ENCODE measurements around the gene CHL1. TPM values are rescaled to one million over a fixed set of nuclear protein-coding genes. Genes with fewer than 3 reads are reported as not detected.

The CHL1 gene
- polyA plus RNA-seq, 1 donor, result 14.9 TPM

DNA sequence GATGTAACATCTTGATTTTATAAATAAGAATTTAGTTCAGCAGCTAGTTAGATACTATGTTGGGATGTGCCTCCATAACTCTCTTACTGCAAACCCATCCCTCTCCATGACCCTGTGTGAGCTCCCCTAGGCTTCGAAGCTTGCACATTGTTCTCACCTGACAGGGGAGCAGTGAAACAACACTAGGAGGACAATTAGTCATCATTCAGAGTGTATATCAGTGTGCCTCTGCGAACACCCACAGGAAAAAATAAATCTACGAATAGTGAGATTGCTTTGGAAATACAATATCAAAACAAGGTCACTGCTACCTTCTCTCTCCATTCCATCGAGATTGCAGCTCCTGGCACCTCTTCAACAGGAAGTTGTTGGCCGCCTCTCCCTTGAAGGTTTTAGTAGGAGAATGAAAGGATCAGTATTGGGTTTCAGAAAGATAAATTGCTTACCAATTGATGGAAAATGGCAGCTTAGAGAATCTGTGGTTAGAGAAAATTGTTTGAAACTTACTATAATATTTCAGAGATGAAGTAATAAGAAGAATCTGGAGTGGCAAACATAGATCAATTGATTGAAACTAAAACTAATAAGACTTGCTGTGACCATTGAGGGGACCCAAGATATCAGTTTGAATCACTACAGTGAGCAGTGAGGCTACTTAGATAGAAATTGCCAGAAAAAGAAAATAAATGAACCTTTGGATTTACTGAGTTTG lies 103.2 kb downstream of the CHL1 start:
- Histone ChIP-seq H3K27ac (ENCODE audit: low read length) (no peak overlapping the region), H3K9me3 (ENCODE audit: control insufficient read depth, low read depth, low read length) (no peaks in the 10 kb centered on the region), H3K36me3 (ENCODE audit: control insufficient read depth, insufficient read depth, low read length) (no peaks in the 10 kb centered on the region), H3K4me1 (ENCODE audit: control insufficient read depth, insufficient read depth, low read length) (no peaks in the 10 kb centered on the region), H3K27me3 (ENCODE audit: control insufficient read depth, insufficient read depth, low read length) (no peaks in the 10 kb centered on the region), H3K4me3 (ENCODE audit: low read length) (no peak overlapping the region)
- DNase-seq, result no peak
- no CpG with 5 or more reads among the region's 5 CpGs for WGBS (ENCODE audit: insufficient coverage, low lambda C conversion rate)

DNA sequence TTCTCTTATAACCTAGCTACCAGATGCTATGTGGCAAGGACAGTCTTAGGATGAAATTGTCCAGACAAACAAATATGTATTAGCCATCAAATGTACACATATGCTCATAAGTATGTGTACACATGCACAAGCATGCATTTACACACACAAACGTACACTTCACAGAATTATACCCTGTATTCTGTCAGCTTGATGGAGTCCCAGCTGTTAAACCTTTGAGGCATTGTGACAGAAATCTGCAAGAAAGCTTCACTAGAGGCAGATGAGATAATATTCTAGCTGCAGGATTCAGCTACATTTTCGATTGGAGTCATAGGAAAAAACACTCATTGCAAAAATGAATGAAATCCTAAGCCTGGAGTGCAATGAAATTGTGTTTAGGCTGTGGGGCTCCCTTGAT lies 110.6 kb downstream of the CHL1 start:
- WGBS (ENCODE audit: insufficient coverage, low lambda C conversion rate), result no CpG with 5 or more reads among the region's 2 CpGs
- Histone ChIP-seq H3K9me3 (ENCODE audit: control insufficient read depth, low read depth, low read length) (peaks cover 3% of the 10 kb centered on the region), H3K4me3 (ENCODE audit: low read length) (no peak overlapping the region), H3K27me3 (ENCODE audit: control insufficient read depth, insufficient read depth, low read length) (peaks cover 3% of the 10 kb centered on the region), H3K27ac (ENCODE audit: low read length) (no peak overlapping the region), H3K4me1 (ENCODE audit: control insufficient read depth, insufficient read depth, low read length) (no peaks in the 10 kb centered on the region), H3K36me3 (ENCODE audit: control insufficient read depth, insufficient read depth, low read length) (no peaks in the 10 kb centered on the region)
- no peak for DNase-seq

DNA sequence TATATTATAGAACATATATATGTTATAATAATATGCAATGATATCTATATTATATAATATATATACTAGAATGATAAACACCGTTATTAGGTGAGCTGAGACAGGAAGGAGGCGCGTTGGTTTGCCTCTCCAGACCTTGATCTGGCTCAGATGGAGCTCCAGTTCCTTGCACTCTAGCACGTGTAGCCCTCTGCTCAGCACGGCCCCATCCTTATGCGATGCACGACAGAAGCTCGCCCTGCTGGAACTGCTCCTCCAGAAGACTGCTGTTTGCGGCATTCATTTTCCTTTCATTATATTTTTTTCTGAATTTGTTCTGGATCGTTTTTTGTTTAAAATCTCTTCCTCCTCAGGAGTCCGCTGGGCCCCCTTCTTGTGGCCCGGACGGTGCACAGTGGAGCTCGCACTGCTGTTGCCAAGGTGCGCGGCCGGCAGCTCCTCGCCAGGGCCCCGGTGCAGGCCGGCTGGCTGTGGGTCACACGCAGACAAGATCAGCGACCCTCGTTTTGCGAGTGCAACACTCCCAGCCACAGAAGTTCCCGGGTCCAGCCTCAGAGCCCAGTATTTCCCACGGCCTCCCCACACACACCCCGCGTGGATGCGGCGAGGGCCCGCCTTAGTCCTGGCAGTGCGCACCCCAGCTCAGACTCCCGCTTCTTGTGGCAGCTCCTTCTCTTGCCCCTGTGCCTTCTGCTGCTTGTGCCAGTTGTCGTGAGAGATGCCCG lies 112.2 kb downstream of the CHL1 start:
- no peaks in the 10 kb centered on the region for H3K4me1 ChIP-seq (ENCODE audit: control insufficient read depth, insufficient read depth, low read length)
- no peaks in the 10 kb centered on the region for H3K36me3 ChIP-seq (ENCODE audit: control insufficient read depth, insufficient read depth, low read length)
- H3K4me3 ChIP-seq (ENCODE audit: low read length), result no peak overlapping the region
- DNase-seq, result no peak
- peaks cover 3% of the 10 kb centered on the region for H3K9me3 ChIP-seq (ENCODE audit: control insufficient read depth, low read depth, low read length)
- WGBS (ENCODE audit: insufficient coverage, low lambda C conversion rate), result 42% methylated on average over 3 of the region's 35 CpGs
- peaks cover 3% of the 10 kb centered on the region for H3K27me3 ChIP-seq (ENCODE audit: control insufficient read depth, insufficient read depth, low read length)
- H3K27ac ChIP-seq (ENCODE audit: low read length), result no peak overlapping the region

DNA sequence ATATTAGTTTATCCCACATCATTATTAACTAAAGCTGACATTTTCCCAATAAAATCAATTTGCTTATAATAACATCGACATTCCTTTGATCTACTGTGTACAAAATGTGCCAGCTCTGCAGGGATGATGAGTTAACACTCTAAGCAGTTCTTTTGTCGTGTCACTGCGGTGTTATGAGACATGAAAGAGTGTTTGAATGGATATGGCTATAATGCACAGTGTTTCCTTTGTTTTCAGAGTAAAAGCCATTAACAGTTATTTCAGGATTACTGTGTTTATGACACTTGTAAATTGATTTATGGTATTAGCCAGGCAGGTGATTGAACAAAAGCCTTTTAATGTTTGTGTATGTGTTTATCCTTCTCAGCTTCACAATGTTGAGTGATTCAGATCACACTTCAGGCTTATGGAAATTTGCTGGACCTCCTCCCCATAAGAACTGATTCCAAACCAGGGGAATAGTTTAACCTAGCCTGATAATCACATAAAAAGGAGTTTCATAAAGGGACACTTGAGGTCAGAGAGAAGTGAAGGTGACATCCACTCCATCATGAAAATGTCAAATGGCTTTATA lies 115.7 kb downstream of the CHL1 start:
- no peak overlapping the region for H3K4me3 ChIP-seq (ENCODE audit: low read length)

DNA sequence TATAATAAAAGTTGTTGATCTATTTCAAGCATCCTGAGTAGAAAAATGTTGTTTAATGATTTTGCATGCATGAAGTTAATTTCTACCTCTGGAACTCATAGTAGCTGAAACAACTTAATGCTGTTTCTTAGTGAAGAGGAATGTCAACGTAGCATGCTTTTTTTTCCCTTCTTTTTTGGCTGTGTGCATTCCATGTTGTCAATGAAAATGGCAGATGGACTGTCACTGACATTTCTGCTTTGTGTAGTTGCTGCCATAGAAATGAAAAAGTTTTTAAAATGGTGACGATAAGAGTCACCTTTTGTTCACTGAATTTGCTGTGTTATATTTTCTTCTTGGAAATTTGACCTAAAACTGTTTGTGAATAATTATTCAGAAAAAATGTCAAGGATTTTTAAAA lies 116.3 kb downstream of the CHL1 start:
- Histone ChIP-seq H3K27me3 (ENCODE audit: control insufficient read depth, insufficient read depth, low read length) (peaks cover 3% of the 10 kb centered on the region), H3K36me3 (ENCODE audit: control insufficient read depth, insufficient read depth, low read length) (no peaks in the 10 kb centered on the region), H3K27ac (ENCODE audit: low read length) (no peak overlapping the region), H3K4me1 (ENCODE audit: control insufficient read depth, insufficient read depth, low read length) (no peaks in the 10 kb centered on the region), H3K9me3 (ENCODE audit: control insufficient read depth, low read depth, low read length) (peaks cover 3% of the 10 kb centered on the region), H3K4me3 (ENCODE audit: low read length) (no peak overlapping the region)
- DNase-seq, result no peak
- 89% methylated on average over 1 of the region's 2 CpGs for WGBS (ENCODE audit: insufficient coverage, low lambda C conversion rate)

More for the DNA sequence above, 115.7 kb downstream of the CHL1 start:
- Histone ChIP-seq H3K4me1 (ENCODE audit: control insufficient read depth, insufficient read depth, low read length) (no peaks in the 10 kb centered on the region), H3K36me3 (ENCODE audit: control insufficient read depth, insufficient read depth, low read length) (no peaks in the 10 kb centered on the region), H3K27ac (ENCODE audit: low read length) (no peak overlapping the region), H3K27me3 (ENCODE audit: control insufficient read depth, insufficient read depth, low read length) (peaks cover 3% of the 10 kb centered on the region), H3K9me3 (ENCODE audit: control insufficient read depth, low read depth, low read length) (peaks cover 3% of the 10 kb centered on the region)
- DNase-seq, result no peak
- 76% methylated on average over 2 of the region's 3 CpGs for WGBS (ENCODE audit: insufficient coverage, low lambda C conversion rate)

DNA sequence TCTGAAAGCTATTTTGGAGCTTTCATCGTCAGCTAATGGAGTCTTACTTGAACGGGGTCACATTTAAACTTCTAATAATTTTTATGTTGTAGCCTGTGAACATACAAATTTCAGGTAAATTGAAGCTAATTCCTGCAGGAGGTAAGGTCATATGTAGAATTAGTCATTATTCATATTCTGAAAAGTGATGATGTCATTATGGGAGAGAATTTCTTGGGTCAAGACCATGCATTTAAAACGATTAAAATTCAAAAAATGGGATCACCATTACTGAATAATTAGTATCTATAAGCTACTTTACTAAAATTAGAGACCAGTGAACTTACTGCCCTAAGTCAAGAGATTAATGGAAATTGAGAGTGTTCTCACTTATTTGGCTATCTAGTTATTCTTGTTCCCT lies 120.4 kb downstream of the CHL1 start:
- Histone ChIP-seq H3K36me3 (ENCODE audit: control insufficient read depth, insufficient read depth, low read length) (no peaks in the 10 kb centered on the region), H3K27ac (ENCODE audit: low read length) (no peak overlapping the region), H3K4me1 (ENCODE audit: control insufficient read depth, insufficient read depth, low read length) (no peaks in the 10 kb centered on the region), H3K9me3 (ENCODE audit: control insufficient read depth, low read depth, low read length) (no peaks in the 10 kb centered on the region), H3K27me3 (ENCODE audit: control insufficient read depth, insufficient read depth, low read length) (no peaks in the 10 kb centered on the region), H3K4me3 (ENCODE audit: low read length) (no peak overlapping the region)
- DNase-seq, result no peak
- WGBS (ENCODE audit: insufficient coverage, low lambda C conversion rate), result 83% methylated on average over 1 of the region's 3 CpGs

DNA sequence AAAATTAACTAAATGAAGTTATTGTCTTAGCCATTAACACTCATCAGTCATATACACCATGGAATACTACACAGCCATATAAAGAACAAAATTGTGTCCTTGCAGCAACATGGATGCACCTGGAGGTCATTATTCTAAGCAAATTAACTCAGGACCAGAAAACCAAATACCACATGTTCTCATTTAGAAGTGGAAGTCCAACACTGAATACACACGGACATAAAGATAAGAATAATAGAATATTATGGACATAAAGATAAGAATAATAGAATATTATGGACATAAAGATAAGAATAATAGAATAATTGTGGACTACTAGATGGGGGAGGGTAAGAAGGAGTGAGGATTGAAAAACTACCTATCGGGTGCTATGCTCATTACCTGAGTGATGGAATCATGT lies 122.3 kb downstream of the CHL1 start:
- Histone ChIP-seq H3K36me3 (ENCODE audit: control insufficient read depth, insufficient read depth, low read length) (no peaks in the 10 kb centered on the region), H3K9me3 (ENCODE audit: control insufficient read depth, low read depth, low read length) (no peaks in the 10 kb centered on the region), H3K4me1 (ENCODE audit: control insufficient read depth, insufficient read depth, low read length) (no peaks in the 10 kb centered on the region), H3K4me3 (ENCODE audit: low read length) (no peak overlapping the region), H3K27me3 (ENCODE audit: control insufficient read depth, insufficient read depth, low read length) (no peaks in the 10 kb centered on the region), H3K27ac (ENCODE audit: low read length) (no peak overlapping the region)
- no peak for DNase-seq
- 17% methylated on average over 1 of the region's 2 CpGs for WGBS (ENCODE audit: insufficient coverage, low lambda C conversion rate)

DNA sequence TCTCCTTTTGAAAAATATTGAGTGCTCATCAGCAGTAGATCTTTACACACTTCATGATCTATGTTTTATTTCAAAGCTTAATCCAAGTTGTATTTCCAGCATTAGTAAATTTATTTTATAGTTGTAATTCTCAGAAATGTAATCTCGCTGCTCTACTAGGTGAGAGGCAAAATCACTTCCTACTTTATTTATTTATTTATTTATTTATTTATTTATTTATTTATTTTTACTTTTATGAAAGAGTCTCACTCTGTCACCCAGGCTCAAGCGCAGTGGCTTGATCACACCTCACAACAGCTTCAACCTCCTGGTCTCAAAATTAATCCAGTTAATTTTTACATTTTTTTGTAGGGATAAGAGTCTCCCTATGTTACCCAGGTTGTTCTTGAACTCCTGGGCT lies 127.9 kb downstream of the CHL1 start:
- Histone ChIP-seq H3K27me3 (ENCODE audit: control insufficient read depth, insufficient read depth, low read length) (no peaks in the 10 kb centered on the region), H3K4me3 (ENCODE audit: low read length) (no peak overlapping the region)
- 100% methylated on average over 2 of the region's 2 CpGs for WGBS (ENCODE audit: insufficient coverage, low lambda C conversion rate)

DNA sequence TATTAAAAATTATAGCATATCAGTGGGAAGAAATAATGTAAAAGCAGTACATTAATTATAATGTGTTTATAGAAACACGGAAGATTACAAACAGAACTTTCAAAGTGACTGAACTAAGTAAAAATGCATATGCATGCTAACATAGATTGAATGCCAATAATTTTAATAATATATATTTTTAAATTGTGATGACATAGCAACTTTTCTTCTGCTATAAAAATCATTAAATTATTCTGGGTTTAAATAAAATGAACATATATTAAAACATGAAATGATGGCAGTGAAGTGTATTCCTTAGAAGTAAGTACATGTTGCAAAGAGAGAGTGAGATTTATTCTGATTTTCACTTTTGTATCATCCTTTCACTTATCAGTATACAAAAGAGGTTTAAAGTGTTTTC lies 128.9 kb downstream of the CHL1 start:
- H3K9me3 ChIP-seq (ENCODE audit: control insufficient read depth, low read depth, low read length), result no peaks in the 10 kb centered on the region
- no peak overlapping the region for H3K4me3 ChIP-seq (ENCODE audit: low read length)
- 100% methylated on average over 1 of the region's 1 CpG for WGBS (ENCODE audit: insufficient coverage, low lambda C conversion rate)
- H3K4me1 ChIP-seq (ENCODE audit: control insufficient read depth, insufficient read depth, low read length), result no peaks in the 10 kb centered on the region
- H3K36me3 ChIP-seq (ENCODE audit: control insufficient read depth, insufficient read depth, low read length), result no peaks in the 10 kb centered on the region
- H3K27ac ChIP-seq (ENCODE audit: low read length), result no peak overlapping the region
- no peak for DNase-seq
- no peaks in the 10 kb centered on the region for H3K27me3 ChIP-seq (ENCODE audit: control insufficient read depth, insufficient read depth, low read length)

More for the DNA sequence above, 127.9 kb downstream of the CHL1 start:
- Histone ChIP-seq H3K4me1 (ENCODE audit: control insufficient read depth, insufficient read depth, low read length) (no peaks in the 10 kb centered on the region), H3K36me3 (ENCODE audit: control insufficient read depth, insufficient read depth, low read length) (no peaks in the 10 kb centered on the region), H3K27ac (ENCODE audit: low read length) (no peak overlapping the region), H3K9me3 (ENCODE audit: control insufficient read depth, low read depth, low read length) (no peaks in the 10 kb centered on the region)
- no peak for DNase-seq

DNA sequence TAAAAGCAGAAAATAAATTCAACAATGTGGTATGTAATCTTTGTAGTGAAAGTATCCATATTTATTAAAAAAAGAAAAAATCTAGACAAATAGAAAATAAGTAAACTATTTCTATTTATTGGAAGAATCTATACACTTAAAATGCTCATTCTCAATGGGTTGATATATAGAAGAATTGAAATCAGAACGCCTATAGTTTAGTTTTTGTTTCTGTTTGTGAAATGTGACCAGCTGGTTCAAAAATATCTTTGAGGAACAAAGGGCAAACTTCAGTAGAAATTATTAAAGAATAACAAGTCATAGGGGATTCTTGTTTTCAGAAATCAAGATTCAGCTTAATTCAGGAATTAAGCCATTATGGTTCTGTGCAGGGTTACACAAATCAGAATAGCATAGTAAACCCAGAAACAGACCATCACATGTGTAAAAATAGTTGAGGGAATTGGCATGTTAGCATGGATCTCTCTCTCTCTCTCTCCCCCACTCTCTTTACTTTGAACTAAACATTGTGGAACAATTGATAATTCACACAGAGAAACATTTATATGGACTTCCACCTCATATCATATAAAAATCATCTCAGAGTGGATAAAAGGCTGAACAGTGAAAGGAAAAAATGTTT lies 134.0 kb downstream of the CHL1 start:
- Histone ChIP-seq H3K27ac (ENCODE audit: low read length) (no peak overlapping the region), H3K4me1 (ENCODE audit: control insufficient read depth, insufficient read depth, low read length) (no peaks in the 10 kb centered on the region), H3K4me3 (ENCODE audit: low read length) (no peak overlapping the region), H3K27me3 (ENCODE audit: control insufficient read depth, insufficient read depth, low read length) (no peaks in the 10 kb centered on the region), H3K9me3 (ENCODE audit: control insufficient read depth, low read depth, low read length) (no peaks in the 10 kb centered on the region), H3K36me3 (ENCODE audit: control insufficient read depth, insufficient read depth, low read length) (no peaks in the 10 kb centered on the region)
- 73% methylated on average over 1 of the region's 1 CpG for WGBS (ENCODE audit: insufficient coverage, low lambda C conversion rate)
- no peak for DNase-seq
